K562 (cell line): Measurements from ENCODE around the gene MLLT6. TPM values are rescaled to one million over a fixed set of nuclear protein-coding genes. Genes with fewer than 3 reads are reported as not detected.

ENCODE experiments used
- ATAC-seq: fragments of 200-7000 bp; cut with Tn5 transposase; 3 replicates; pipeline ENCODE4 v1.9.1; 2020; ENCODE audit warnings: moderate library complexity
- BruUV-seq: library from RNA; stranded (reverse); fragments of 400-500 nt; replicated peaks from 2 replicates; lab custom pipeline; 2021; lab: Mats Ljungman, UMichigan
- CTCF ChIA-PET: fragments of 300-600 bp; formaldehyde crosslinking; extraction: SDS; loops from one replicate; lab custom pipeline; 2021; ENCODE audit warnings: low intra/inter-chr PET ratio; lab: Yijun Ruan, JAX
- POLR2A ChIA-PET: fragments of 300-600, 350-650 bp; sonication (Branson Sonifier 250); formaldehyde crosslinking; extraction: SDS; loops from one replicate; lab custom pipeline; 2021; ENCODE audit warnings: antibody characterized with exemption, inconsistent platforms; lab: Yijun Ruan, JAX
- DNase-seq, 4 experiments: peaks; one replicate each; pipeline versions ENCODE4 v3.0.0 to v3.0.0-alpha.2; 2011 to 2018; ENCODE audit warnings: low spot score in 3 of 4, mixed read lengths in 3 of 4; ENCODE audit errors: extremely low read depth in 1 of 4
- FAIRE-seq: peaks from 2 replicates; lab custom pipeline; 2011; peaks lifted over from hg19 to GRCh38; lab: Jason Lieb, UNC
- H2AFZ ChIP-seq: 2 replicates; pipeline ENCODE4 v1.6.0; 2011; ENCODE audit warnings: low read depth, low read length, control low read depth, inconsistent platforms
- H3K27ac ChIP-seq: fragments of 200-600 bp; 3 replicates; pipeline ENCODE4 v1.8.0; 2011; ENCODE audit warnings: low read depth, mild to moderate bottlenecking, control low read depth, inconsistent platforms, low read length, moderate library complexity, mixed read lengths; ENCODE audit errors: extremely low read depth
- H3K27me3 ChIP-seq, 2 experiments: fragments of 300-600 bp in 1 of 2; 2 replicates in 1 of 2; 3 replicates in 1 of 2; pipeline versions ENCODE4 v1.6.0 to v1.8.0; 2011; ENCODE audit warnings: inconsistent platforms in 2 of 2, low read length in 2 of 2, mild to moderate bottlenecking in 1 of 2, mixed read lengths in 1 of 2, moderate library complexity in 1 of 2; ENCODE audit not compliant: control insufficient read depth in 2 of 2, insufficient read depth in 2 of 2
- H3K36me3 ChIP-seq: fragments of 300-600 bp; 3 replicates; pipeline ENCODE4 v1.8.0; 2011; ENCODE audit warnings: mild to moderate bottlenecking, low read length, inconsistent platforms; ENCODE audit not compliant: control insufficient read depth, insufficient read depth
- H3K4me1 ChIP-seq, 2 experiments: fragments of 200-600 bp in 1 of 2; replicated peaks in 1 of 2; 2 replicates in 1 of 2; 3 replicates in 1 of 2; pipeline versions ENCODE4 v1.5.1 to v1.8.0; 2011; ENCODE audit warnings: inconsistent platforms in 2 of 2, low read length in 2 of 2, mild to moderate bottlenecking in 1 of 2, mixed read lengths in 1 of 2, moderate library complexity in 1 of 2; ENCODE audit not compliant: control insufficient read depth in 2 of 2, insufficient read depth in 2 of 2
- H3K4me2 ChIP-seq: 2 replicates; pipeline ENCODE4 v1.6.1; 2011; ENCODE audit warnings: low read length, control low read depth, inconsistent platforms, mixed read lengths; ENCODE audit not compliant: insufficient read depth
- H3K4me3 ChIP-seq: fragments of 200-600 bp; sonication (generic), shearing (Covaris generic); 2 replicates; pipeline ENCODE4 v1.5.1; 2016; ENCODE audit warnings: control low read depth, inconsistent platforms
- H3K79me2 ChIP-seq: fragments of 200-600 bp; 3 replicates; pipeline ENCODE4 v1.8.0; 2011; ENCODE audit warnings: low read length, inconsistent platforms; ENCODE audit not compliant: control insufficient read depth, insufficient read depth
- H3K9ac ChIP-seq, 2 experiments: 2 replicates each; pipeline versions ENCODE4 v1.6.0 to v1.6.1; 2011; ENCODE audit warnings: low read depth in 2 of 2, low read length in 2 of 2, control low read depth in 1 of 2, inconsistent platforms in 1 of 2, mild to moderate bottlenecking in 1 of 2, mixed read lengths in 1 of 2; ENCODE audit not compliant: insufficient read depth in 1 of 2
- H3K9me1 ChIP-seq: one replicate; pipeline ENCODE4 v1.6.0; 2011; ENCODE audit warnings: inconsistent platforms, mild to moderate bottlenecking, low read length, moderate library complexity; ENCODE audit not compliant: control insufficient read depth, insufficient read depth
- H3K9me3 ChIP-seq: replicated peaks from 2 replicates; pipeline ENCODE4 v1.5.1; 2011; ENCODE audit warnings: low read depth, low read length, inconsistent platforms; ENCODE audit not compliant: control insufficient read depth, insufficient read depth
- H4K20me1 ChIP-seq: replicated peaks from 2 replicates; pipeline ENCODE4 v1.6.1; 2011; ENCODE audit warnings: low read length, inconsistent platforms, mixed read lengths; ENCODE audit not compliant: control insufficient read depth, insufficient read depth
- ATF7 ChIP-seq: fragments of 450-650 bp; IDR thresholded peaks from 2 replicates; pipeline ENCODE4 v1.7.1; 2014; ENCODE audit warnings: mild to moderate bottlenecking, moderate library complexity
- GTF2B ChIP-seq: IDR thresholded peaks from 2 replicates; pipeline ENCODE4 v1.6.1; 2011; ENCODE audit not compliant: insufficient read length; ENCODE audit errors: extremely low read depth
- L3MBTL2 ChIP-seq: fragments of 450-650 bp; IDR thresholded peaks from 2 replicates; pipeline ENCODE4 v1.6.1; 2016; ENCODE audit warnings: mild to moderate bottlenecking, moderate library complexity
- PRDM10 ChIP-seq: fragments of 450-650 bp; IDR thresholded peaks from 2 replicates; pipeline ENCODE4 v1.6.1; 2018; ENCODE audit not compliant: partially characterized antibody
- SPI1 ChIP-seq: IDR thresholded peaks from 2 replicates; pipeline ENCODE4 v1.6.1; 2011; ENCODE audit warnings: low read depth, low read length, control low read depth, borderline replicate concordance
- UBTF ChIP-seq, 2 experiments: IDR thresholded peaks; 2 replicates each; pipeline ENCODE4 v1.6.1; 2012; ENCODE audit warnings: improper control_type of control experiment in 2 of 2, low read depth in 2 of 2, low read length in 2 of 2, borderline replicate concordance in 1 of 2
- ZNF174 ChIP-seq: fragments of 250-450 bp; sonication (Bioruptor Pico); IDR thresholded peaks from 2 replicates; pipeline ENCODE4 v1.4.0; 2020; ENCODE audit warnings: mild to moderate bottlenecking
- WGBS: fragments of 100-300 bp; shearing (Covaris generic); methylation state at CpG from one replicate; pipeline ENCODE4 v1.1.6; 2016; ENCODE audit warnings: low coverage, mixed read lengths; ENCODE audit not compliant: insufficient coverage; ENCODE audit errors: missing lambda C conversion rate; 5-methylcytosine and 5-hydroxymethylcytosine counted together
- in situ Hi-C: fragments of 300-500 bp; cut with MboI; formaldehyde crosslinking; loops from 4 replicates; pipeline ENCODE4 v1.15.0; 2018; ENCODE audit warnings: inconsistent platforms, mixed read lengths
- intact Hi-C: fragments of 100-400 bp; cut with micrococcal nuclease; formaldehyde crosslinking; loops from 2 replicates; pipeline ENCODE4 v1.14.2; 2022
- polyA plus RNA-seq, 8 experiments: library from polyadenylated mRNA; depleted of rRNA in 4 of 8; stranded (reverse) in 5 of 8; unstranded in 3 of 8; fragments of >200 nt; fragmentation: Nextera tagmentation in 2 of 8; fragmentation: Illumina TruSeq in 1 of 8; extraction: Ambion mirVana in 2 of 8; extraction: Trizol in 1 of 8; gene quantifications; 2 replicates each; pipeline versions ENCODE4 v1.2.1 to v1.2.3, GENCODE V29; 2011 to 2014; ENCODE audit warnings: inconsistent platforms in 1 of 8, missing spikeins in 1 of 8
- total RNA-seq, 7 experiments: library from RNA; depleted of rRNA in 6 of 7; stranded (reverse); fragments of >200 nt in 6 of 7; fragmentation: Illumina TruSeq in 2 of 7; extraction: Trizol in 2 of 7; gene quantifications; 2 replicates each; pipeline versions ENCODE4 v1.2.1 to v1.2.3, GENCODE V29; 2011 to 2021; ENCODE audit warnings: low replicate concordance in 1 of 7

MLLT6 gene
- total and polyA plus RNA-seq, 9 of the 15 experiments (the other 6 are each of a cell fraction or from before 2014, with no cell fraction given), result 3.1 to 71.7 (median 30.0) TPM

- no peak for TF ChIP-seq UBTF (IDR thresholded peaks at IDR 0.05; ENCODE audit: borderline replicate concordance in 1 of 2, low read depth in 2 of 2, low read length in 2 of 2)
- TF ChIP-seq GTF2B, result no peak
These were observed 45.7 kb upstream of the MLLT6 start (continued) for GRCh38 chr17:38659415-38659814.

GRCh38 chr17:38660097-38661025, 44.7 kb upstream of the MLLT6 start:
- FAIRE-seq (no peak), ATAC-seq (no peak), DNase-seq (peak in 1 of 4 experiments; percentile 8)
- Histone ChIP-seq H3K4me2 (no peak overlapping the region; the same call in 1 of the 2 replicates), H3K9me3 (no peaks in the 10 kb centered on the region), H3K27me3 (peaks cover 0 to 9% of the 10 kb centered on the region in 2 experiments; a peak in 2 of 5 replicates), H3K9me1 (no peaks in the 10 kb centered on the region), H3K36me3 (no peaks in the 10 kb centered on the region), H2AFZ (peak overlapping the region; percentile 36; the same call in 1 of the 2 replicates), H3K4me1 (peaks cover 0 to 26% of the 10 kb centered on the region in 2 experiments; a peak in 4 of 5 replicates), H3K9ac (peak overlapping the region in 1 of 2 experiments; percentile 68; a peak in 1 of 4 replicates), H3K4me3 (no peak overlapping the region), H4K20me1 (no peaks in the 10 kb centered on the region), H3K27ac (no peak overlapping the region), H3K79me2 (no peaks in the 10 kb centered on the region)
- intact Hi-C loops, result no loop called here
- no TSS peak for BruUV-seq
- ChIA-PET CTCF (no interaction called here), POLR2A (interaction anchor here (0.8 kb wide), 1 partner anchor 59 kb away, joined by 4 read pairs; no protein-coding TSS in a partner anchor)
- in situ Hi-C loops, result loop anchor here (5.0 kb wide), 2 partner anchors 103 to 153 kb away; no protein-coding TSS in a partner anchor
- 29% methylated on average over 16 of the region's 16 CpGs for WGBS
- TF ChIP-seq L3MBTL2, result peak; percentile 56
- peak; percentile 62; the same call in 1 of the 2 replicates for TF ChIP-seq SPI1
- TF ChIP-seq ZNF174 (CRISPR knock-in tag), result no peak
- peak; percentile 93 for TF ChIP-seq PRDM10
- TF ChIP-seq ATF7, result 0 out of 2 replicates have a peak, but pooled peaks have one; percentile 16
